B cell (primary cell): ENCODE data around the gene FHIT.
"Not testable (repeated sequence)": the region's sequence is repeated elsewhere in the genome, so short reads cannot be mapped to it uniquely, and the experiment has no call there.

Source experiments
- EZH2 ChIP-seq: IDR thresholded peaks from 2 replicates; pipeline ENCODE4 v1.6.1; 2012; ENCODE audit warnings: borderline replicate concordance, low read depth, mild to moderate bottlenecking, moderate library complexity, low read length; ENCODE audit not compliant: insufficient read depth, poor library complexity, severe bottlenecking
- TF ChIP-seq, protein P1 (sequence below): fragments of 200-600 bp; IDR thresholded peaks from one replicate; pipeline ENCODE4 v1.8.0; 2022; ENCODE audit warnings: antibody characterized with exemption, mild to moderate bottlenecking

DNA sequence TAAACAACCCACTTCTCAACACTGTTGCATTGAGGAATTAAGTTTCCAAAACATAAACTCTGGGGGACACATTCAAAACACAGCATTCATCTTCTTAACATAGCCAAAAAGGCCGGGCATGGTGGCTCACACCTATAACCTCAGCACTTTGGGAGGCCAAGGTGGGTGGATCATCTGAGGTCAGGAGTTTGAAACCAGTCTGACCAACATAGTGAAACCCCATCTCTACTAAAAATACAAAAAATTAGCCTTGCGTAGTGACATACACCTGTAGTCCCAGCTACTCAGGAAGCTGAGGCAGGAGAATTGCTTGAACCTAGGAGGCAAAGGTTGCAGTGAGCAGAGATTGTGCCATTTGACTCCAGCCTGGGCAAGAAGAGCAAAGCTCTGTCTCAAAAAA, 185.0 kb downstream of the FHIT start:
- TF ChIP-seq, protein P1, sequence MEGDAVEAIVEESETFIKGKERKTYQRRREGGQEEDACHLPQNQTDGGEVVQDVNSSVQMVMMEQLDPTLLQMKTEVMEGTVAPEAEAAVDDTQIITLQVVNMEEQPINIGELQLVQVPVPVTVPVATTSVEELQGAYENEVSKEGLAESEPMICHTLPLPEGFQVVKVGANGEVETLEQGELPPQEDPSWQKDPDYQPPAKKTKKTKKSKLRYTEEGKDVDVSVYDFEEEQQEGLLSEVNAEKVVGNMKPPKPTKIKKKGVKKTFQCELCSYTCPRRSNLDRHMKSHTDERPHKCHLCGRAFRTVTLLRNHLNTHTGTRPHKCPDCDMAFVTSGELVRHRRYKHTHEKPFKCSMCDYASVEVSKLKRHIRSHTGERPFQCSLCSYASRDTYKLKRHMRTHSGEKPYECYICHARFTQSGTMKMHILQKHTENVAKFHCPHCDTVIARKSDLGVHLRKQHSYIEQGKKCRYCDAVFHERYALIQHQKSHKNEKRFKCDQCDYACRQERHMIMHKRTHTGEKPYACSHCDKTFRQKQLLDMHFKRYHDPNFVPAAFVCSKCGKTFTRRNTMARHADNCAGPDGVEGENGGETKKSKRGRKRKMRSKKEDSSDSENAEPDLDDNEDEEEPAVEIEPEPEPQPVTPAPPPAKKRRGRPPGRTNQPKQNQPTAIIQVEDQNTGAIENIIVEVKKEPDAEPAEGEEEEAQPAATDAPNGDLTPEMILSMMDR = not testable (repeated sequence)
- not testable (repeated sequence) for TF ChIP-seq EZH2
